GM12878 (cell line): ENCODE data around the gene LY6G5B. TPM values are rescaled to one million over a fixed set of nuclear protein-coding genes. Genes with fewer than 3 reads are reported as not detected.

Experiments used
- ATAC-seq: fragments of 200-7000 bp; cut with Tn5 transposase; 3 replicates; pipeline ENCODE4 v1.9.1; 2020; ENCODE audit warnings: mild to moderate bottlenecking, moderate library complexity
- BruUV-seq: library from RNA; stranded (reverse); fragments of 400-500 nt; replicated peaks from 2 replicates; lab custom pipeline; 2021; lab: Mats Ljungman, UMichigan
- CTCF ChIA-PET: fragments of 300-600 bp; sonication (Branson Sonifier 250); formaldehyde crosslinking; extraction: SDS; loops from one replicate; lab custom pipeline; 2021; ENCODE audit warnings: inconsistent platforms; lab: Yijun Ruan, JAX
- POLR2A ChIA-PET: fragments of 350-600 bp; formaldehyde crosslinking; extraction: SDS; loops from one replicate; lab custom pipeline; 2021; ENCODE audit warnings: inconsistent platforms; lab: Charles Lee
- RAD21 ChIA-PET: fragments of 300-600 bp; sonication (Branson Sonifier 250); formaldehyde crosslinking; loops from one replicate; lab custom pipeline; 2023; ENCODE audit warnings: antibody characterized with exemption; ENCODE audit not compliant: unreplicated experiment; lab: Charles Lee
- SMC1A ChIA-PET: fragments of 300-600 bp; sonication (Branson Sonifier 250); formaldehyde crosslinking; loops from one replicate; lab custom pipeline; 2023; ENCODE audit not compliant: unreplicated experiment, uncharacterized antibody; lab: Charles Lee
- DNase-seq: peaks from one replicate; pipeline ENCODE4 v3.0.0-alpha.2; 2011; ENCODE audit warnings: low read depth, low spot score
- FAIRE-seq: peaks from 3 replicates; lab custom pipeline; 2011; peaks lifted over from hg19 to GRCh38; lab: Jason Lieb, UNC
- H2AFZ ChIP-seq: 2 replicates; pipeline ENCODE4 v1.6.0; 2011; ENCODE audit warnings: low read depth, low read length, control low read depth; ENCODE audit not compliant: control insufficient read depth
- H3K27ac ChIP-seq: 2 replicates; pipeline ENCODE4 v1.5.1; 2011; ENCODE audit warnings: control low read depth; ENCODE audit not compliant: control insufficient read depth, insufficient read depth
- H3K27me3 ChIP-seq, 2 experiments: replicated peaks in 1 of 2; 2 replicates each; pipeline versions ENCODE4 v1.6.0 to v1.6.1; 2011; ENCODE audit warnings: low read length in 1 of 2; ENCODE audit not compliant: control insufficient read depth in 2 of 2, insufficient read depth in 2 of 2
- H3K36me3 ChIP-seq, 2 experiments: 2 replicates each; pipeline ENCODE4 v1.5.1; 2011; ENCODE audit warnings: low read length in 1 of 2; ENCODE audit not compliant: control insufficient read depth in 2 of 2, insufficient read depth in 2 of 2
- H3K4me1 ChIP-seq: 2 replicates; pipeline ENCODE4 v1.6.1; 2011; ENCODE audit warnings: mild to moderate bottlenecking, low read length, moderate library complexity, mixed read lengths; ENCODE audit not compliant: control insufficient read depth, insufficient read depth
- H3K4me2 ChIP-seq: 2 replicates; pipeline ENCODE4 v1.6.0; 2011; ENCODE audit warnings: control low read depth; ENCODE audit not compliant: control insufficient read depth, insufficient read depth
- H3K4me3 ChIP-seq: fragments of 200-600 bp; sonication (generic); 2 replicates; pipeline ENCODE4 v1.5.1; 2016
- H3K79me2 ChIP-seq: 2 replicates; pipeline ENCODE4 v1.6.0; 2011; ENCODE audit warnings: low read length; ENCODE audit not compliant: control insufficient read depth, insufficient read depth
- H3K9ac ChIP-seq: 2 replicates; pipeline ENCODE4 v1.8.0; 2011; ENCODE audit warnings: low read length, control low read depth, mixed read lengths; ENCODE audit not compliant: control insufficient read depth, insufficient read depth
- H3K9me3 ChIP-seq: replicated peaks from 3 replicates; pipeline ENCODE4 v1.5.1; 2011; ENCODE audit warnings: mild to moderate bottlenecking, low read length; ENCODE audit not compliant: control insufficient read depth, insufficient read depth
- H4K20me1 ChIP-seq: 2 replicates; pipeline ENCODE4 v1.6.0; 2011; ENCODE audit not compliant: control insufficient read depth, insufficient read depth
- BCL11A ChIP-seq: IDR thresholded peaks from 2 replicates; pipeline ENCODE4 v1.6.1; 2011; ENCODE audit warnings: low read depth, low read length
- MEF2A ChIP-seq: IDR thresholded peaks from 2 replicates; pipeline ENCODE4 v1.6.1; 2011; ENCODE audit warnings: low read depth, mild to moderate bottlenecking, low read length, moderate library complexity; ENCODE audit not compliant: insufficient read depth
- MTA2 ChIP-seq: fragments of 450-650 bp; IDR thresholded peaks from 2 replicates; pipeline ENCODE4 v1.6.1; 2016; ENCODE audit warnings: low read depth, mild to moderate bottlenecking, moderate library complexity
- MYB ChIP-seq: fragments of 150-350 bp; IDR thresholded peaks from 2 replicates; pipeline ENCODE4 v1.6.1; 2014; ENCODE audit warnings: mild to moderate bottlenecking, low read depth, low read length, borderline replicate concordance
- NR2F1 ChIP-seq: fragments of 450-650 bp; conservative IDR thresholded peaks from 2 replicates; pipeline ENCODE4 v1.6.1; 2017; ENCODE audit warnings: mild to moderate bottlenecking
- POU2F2 ChIP-seq: IDR thresholded peaks from 3 replicates; pipeline ENCODE4 v1.6.1; 2011; ENCODE audit warnings: low read depth, mild to moderate bottlenecking, low read length, borderline replicate concordance
- SMARCA5 ChIP-seq: fragments of 450-650 bp; IDR thresholded peaks from 2 replicates; pipeline ENCODE4 v1.6.1; 2017; ENCODE audit warnings: mild to moderate bottlenecking
- SUZ12 ChIP-seq: fragments of 200-600 bp; sonication (generic); IDR thresholded peaks from one replicate; pipeline ENCODE4 v1.6.1; 2018; ENCODE audit warnings: antibody characterized with exemption, mild to moderate bottlenecking; ENCODE audit not compliant: unreplicated experiment
- TARDBP ChIP-seq: IDR thresholded peaks from 2 replicates; pipeline ENCODE4 v1.6.1; 2016; ENCODE audit warnings: borderline replicate concordance
- TBL1XR1 ChIP-seq: IDR thresholded peaks from 2 replicates; pipeline ENCODE4 v1.6.1; 2012; ENCODE audit warnings: low read depth, low read length, improper control_type of control experiment
- WGBS: methylation state at CpG from one replicate; pipeline ENCODE4 v1.1.6; 2016; ENCODE audit warnings: low lambda C conversion rate; ENCODE audit not compliant: insufficient replicate concordance, insufficient coverage; ENCODE audit errors: missing lambda C conversion rate; 5-methylcytosine and 5-hydroxymethylcytosine counted together
- in situ Hi-C: fragments of 300-500 bp; cut with MboI; formaldehyde crosslinking; loops from 9 replicates; pipeline ENCODE4 v1.14.3; 2018; ENCODE audit warnings: mixed read lengths
- intact Hi-C: fragments of 100-400 bp; cut with micrococcal nuclease; formaldehyde crosslinking; loops from one replicate; pipeline ENCODE4 v1.14.2; 2022; ENCODE audit not compliant: unreplicated experiment
- polyA plus RNA-seq, 11 experiments: library from polyadenylated mRNA; depleted of rRNA in 4 of 11; unstranded in 6 of 11; stranded (reverse) in 5 of 11; fragments of >200 nt; fragmentation: Nextera tagmentation in 4 of 11; fragmentation: Illumina TruSeq in 1 of 11; extraction: Ambion mirVana in 4 of 11; extraction: Trizol in 1 of 11; gene quantifications; 1 replicate in 1 of 11; 2 replicates in 10 of 11; pipeline versions ENCODE4 v1.2.1 to v1.2.3, GENCODE V29; 2011 to 2016; ENCODE audit warnings: inconsistent platforms in 2 of 11, missing spikeins in 2 of 11, low read depth in 1 of 11
- total RNA-seq, 4 experiments: library from RNA; depleted of rRNA in 3 of 4; stranded (reverse); fragments of >200 nt in 3 of 4; fragmentation: Illumina TruSeq in 1 of 4; extraction: Trizol in 1 of 4; gene quantifications; 2 replicates each; pipeline versions ENCODE4 v1.2.1 to v1.2.3, GENCODE V29; 2013 to 2021
- TF ChIP-seq, protein P1 (sequence below): fragments of 450-650 bp; formaldehyde crosslinking; IDR thresholded peaks from 2 replicates; pipeline ENCODE4 v1.5.0; 2022; ENCODE audit warnings: mild to moderate bottlenecking, missing genetic modification characterization
- TF ChIP-seq, protein P2 (sequence below): IDR thresholded peaks from 2 replicates; pipeline ENCODE4 v1.6.1; 2012; ENCODE audit warnings: low read depth, low read length, improper control_type of control experiment
- TF ChIP-seq, protein P3 (sequence below): fragments of 450-650 bp; IDR thresholded peaks from 2 replicates; pipeline ENCODE4 v1.6.1; 2016; ENCODE audit warnings: mild to moderate bottlenecking

LY6G5B gene
- total and polyA plus RNA-seq, 10 of the 15 experiments (the other 5 are each of a cell fraction or from before 2014, with no cell fraction given): 3.2 to 16.5 (median 7.5) TPM

DNA sequence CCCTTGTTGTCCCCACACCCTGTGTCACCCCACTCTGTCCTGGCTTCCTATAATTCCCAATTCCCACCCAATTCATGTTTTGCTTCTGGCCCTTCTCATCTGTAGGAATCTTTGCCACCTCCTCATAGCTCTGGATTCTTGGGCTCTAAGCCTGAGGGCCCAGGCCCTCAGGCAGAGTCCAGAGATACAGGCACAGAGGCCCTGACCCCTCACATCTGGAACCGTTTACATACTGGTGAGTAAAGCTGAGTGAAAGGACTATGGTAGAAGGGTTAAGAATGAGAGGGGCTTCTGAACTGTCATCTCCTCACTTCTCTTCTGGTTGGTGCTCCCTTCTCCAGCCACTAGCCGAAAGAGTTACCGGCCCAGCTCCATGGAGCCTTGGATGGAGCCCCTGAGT is 35.6 kb upstream of the LY6G5B start:
- peaks cover 53 to 56% of the 10 kb centered on the region in 2 experiments for H3K36me3 ChIP-seq
- 64% methylated on average over 3 of the region's 3 CpGs for WGBS
- POLR2A ChIA-PET: interaction anchor here (0.8 kb wide), 1 partner anchor 18 kb away, joined by 3 read pairs; no protein-coding TSS in a partner anchor
- intact Hi-C loops: no loop called here
- no peak overlapping the region for H3K4me3 ChIP-seq
- H3K4me1 ChIP-seq: no peaks in the 10 kb centered on the region
- TF ChIP-seq TARDBP (no peak), MYB (no peak), BCL11A (no peak), POU2F2 (no peak), SUZ12 (no peak), MTA2 (no peak), NR2F1 (no peak), SMARCA5 (no peak), MEF2A (no peak), TBL1XR1 (no peak)
- TF ChIP-seq, protein P1, sequence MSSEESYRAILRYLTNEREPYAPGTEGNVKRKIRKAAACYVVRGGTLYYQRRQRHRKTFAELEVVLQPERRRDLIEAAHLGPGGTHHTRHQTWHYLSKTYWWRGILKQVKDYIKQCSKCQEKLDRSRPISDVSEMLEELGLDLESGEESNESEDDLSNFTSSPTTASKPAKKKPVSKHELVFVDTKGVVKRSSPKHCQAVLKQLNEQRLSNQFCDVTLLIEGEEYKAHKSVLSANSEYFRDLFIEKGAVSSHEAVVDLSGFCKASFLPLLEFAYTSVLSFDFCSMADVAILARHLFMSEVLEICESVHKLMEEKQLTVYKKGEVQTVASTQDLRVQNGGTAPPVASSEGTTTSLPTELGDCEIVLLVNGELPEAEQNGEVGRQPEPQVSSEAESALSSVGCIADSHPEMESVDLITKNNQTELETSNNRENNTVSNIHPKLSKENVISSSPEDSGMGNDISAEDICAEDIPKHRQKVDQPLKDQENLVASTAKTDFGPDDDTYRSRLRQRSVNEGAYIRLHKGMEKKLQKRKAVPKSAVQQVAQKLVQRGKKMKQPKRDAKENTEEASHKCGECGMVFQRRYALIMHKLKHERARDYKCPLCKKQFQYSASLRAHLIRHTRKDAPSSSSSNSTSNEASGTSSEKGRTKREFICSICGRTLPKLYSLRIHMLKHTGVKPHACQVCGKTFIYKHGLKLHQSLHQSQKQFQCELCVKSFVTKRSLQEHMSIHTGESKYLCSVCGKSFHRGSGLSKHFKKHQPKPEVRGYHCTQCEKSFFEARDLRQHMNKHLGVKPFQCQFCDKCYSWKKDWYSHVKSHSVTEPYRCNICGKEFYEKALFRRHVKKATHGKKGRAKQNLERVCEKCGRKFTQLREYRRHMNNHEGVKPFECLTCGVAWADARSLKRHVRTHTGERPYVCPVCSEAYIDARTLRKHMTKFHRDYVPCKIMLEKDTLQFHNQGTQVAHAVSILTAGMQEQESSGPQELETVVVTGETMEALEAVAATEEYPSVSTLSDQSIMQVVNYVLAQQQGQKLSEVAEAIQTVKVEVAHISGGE (CRISPR knock-in tag): no peak
- TF ChIP-seq, protein P2, sequence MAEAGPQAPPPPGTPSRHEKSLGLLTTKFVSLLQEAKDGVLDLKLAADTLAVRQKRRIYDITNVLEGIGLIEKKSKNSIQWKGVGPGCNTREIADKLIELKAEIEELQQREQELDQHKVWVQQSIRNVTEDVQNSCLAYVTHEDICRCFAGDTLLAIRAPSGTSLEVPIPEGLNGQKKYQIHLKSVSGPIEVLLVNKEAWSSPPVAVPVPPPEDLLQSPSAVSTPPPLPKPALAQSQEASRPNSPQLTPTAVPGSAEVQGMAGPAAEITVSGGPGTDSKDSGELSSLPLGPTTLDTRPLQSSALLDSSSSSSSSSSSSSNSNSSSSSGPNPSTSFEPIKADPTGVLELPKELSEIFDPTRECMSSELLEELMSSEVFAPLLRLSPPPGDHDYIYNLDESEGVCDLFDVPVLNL: no peak
- TF ChIP-seq, protein P3, sequence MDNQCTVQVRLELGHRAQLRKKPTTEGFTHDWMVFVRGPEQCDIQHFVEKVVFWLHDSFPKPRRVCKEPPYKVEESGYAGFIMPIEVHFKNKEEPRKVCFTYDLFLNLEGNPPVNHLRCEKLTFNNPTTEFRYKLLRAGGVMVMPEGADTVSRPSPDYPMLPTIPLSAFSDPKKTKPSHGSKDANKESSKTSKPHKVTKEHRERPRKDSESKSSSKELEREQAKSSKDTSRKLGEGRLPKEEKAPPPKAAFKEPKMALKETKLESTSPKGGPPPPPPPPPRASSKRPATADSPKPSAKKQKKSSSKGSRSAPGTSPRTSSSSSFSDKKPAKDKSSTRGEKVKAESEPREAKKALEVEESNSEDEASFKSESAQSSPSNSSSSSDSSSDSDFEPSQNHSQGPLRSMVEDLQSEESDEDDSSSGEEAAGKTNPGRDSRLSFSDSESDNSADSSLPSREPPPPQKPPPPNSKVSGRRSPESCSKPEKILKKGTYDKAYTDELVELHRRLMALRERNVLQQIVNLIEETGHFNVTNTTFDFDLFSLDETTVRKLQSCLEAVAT: no peak
- TF ChIP-seq, all 136 proteins: peak for 0
- CTCF ChIA-PET: no interaction called here
- ATAC-seq (no peak), FAIRE-seq (no peak), DNase-seq (no peak)
- Histone ChIP-seq H2AFZ (no peak overlapping the region), H3K27me3 (no peaks in the 10 kb centered on the region), H3K9ac (no peak overlapping the region), H3K79me2 (no peaks in the 10 kb centered on the region; the same call in 1 of the 2 replicates), H3K27ac (no peak overlapping the region), H3K4me2 (no peak overlapping the region), H3K9me3 (no peaks in the 10 kb centered on the region), H4K20me1 (no peaks in the 10 kb centered on the region)
- BruUV-seq: no TSS peak
- SMC1A ChIA-PET: interaction anchor here (1.2 kb wide), 1 partner anchor 83 kb away, joined by 3 read pairs; no protein-coding TSS in a partner anchor
- RAD21 ChIA-PET: no interaction called here
- in situ Hi-C loops: no loop called here
